Ascending aorta (tissue), 2 donors: ENCODE data around the gene IL4R. TPM values are rescaled to one million over a fixed set of nuclear protein-coding genes. Genes with fewer than 3 reads are reported as not detected.

Source experiments
- DNase-seq, 2 donors: peaks; one replicate each; pipeline ENCODE4 v3.0.0-alpha.2; 2019; ENCODE audit warnings: low spot score in 2 of 2
- H3K27ac ChIP-seq, 2 donors: fragments of 200-600 bp; sonication (generic); one replicate each; pipeline ENCODE4 v1.5.1; 2016 to 2017; ENCODE audit warnings: mild to moderate bottlenecking in 1 of 2
- H3K27me3 ChIP-seq: fragments of 200-600 bp; sonication (generic); one replicate; pipeline ENCODE4 v1.5.1; 2017
- H3K36me3 ChIP-seq, 2 donors: fragments of 200-600 bp; sonication (generic); one replicate each; pipeline ENCODE4 v1.5.1; 2016
- H3K4me1 ChIP-seq, 2 donors: fragments of 200-600 bp; sonication (generic); one replicate each; pipeline ENCODE4 v1.5.1; 2016 to 2017; ENCODE audit warnings: mild to moderate bottlenecking in 1 of 2
- H3K4me3 ChIP-seq, 2 donors: fragments of 200-600 bp; sonication (generic); one replicate each; pipeline ENCODE4 v1.5.1; 2016 to 2017; ENCODE audit warnings: mild to moderate bottlenecking in 1 of 2
- H3K9me3 ChIP-seq, 2 donors: fragments of 200-600 bp; sonication (generic); one replicate each; pipeline ENCODE4 v1.5.1; 2016
- CTCF ChIP-seq, 3 experiments: fragments of 200-600 bp in 2 of 3; fragments of 450-650 bp in 1 of 3; sonication (generic) in 2 of 3; IDR thresholded peaks; one replicate each; pipeline ENCODE4 v1.5.1; 2016 to 2019; ENCODE audit warnings: antibody characterized with exemption in 3 of 3, mild to moderate bottlenecking in 1 of 3, moderate library complexity in 1 of 3
- intact Hi-C: fragments of 100-400 bp; cut with DNase I; formaldehyde crosslinking; loops from one replicate; pipeline ENCODE4 v1.15.1; 2023
- total RNA-seq: library from RNA; depleted of rRNA; stranded (reverse); fragments of >200 nt; gene quantifications from one replicate; pipeline ENCODE4 v1.1.0, GENCODE V29; 2016

Gene IL4R
- total RNA-seq, 1 donor from 2014 or later = 88.7 TPM

GRCh38 chr16:27275394-27275793 is 38.4 kb upstream of the IL4R start:
- Histone ChIP-seq H3K27ac (no peak overlapping the region), H3K27me3 (no peaks in the 10 kb centered on the region), H3K4me1 (no peaks in the 10 kb centered on the region), H3K9me3 (no peaks in the 10 kb centered on the region), H3K4me3 (no peak overlapping the region), H3K36me3 (no peaks in the 10 kb centered on the region)
- intact Hi-C loops = no loop called here
- DNase-seq = no peak
- no peak for TF ChIP-seq CTCF (IDR thresholded peaks at IDR 0.05)

GRCh38 chr16:27281243-27281642 is 32.5 kb upstream of the IL4R start:
- no peak for TF ChIP-seq CTCF (IDR thresholded peaks at IDR 0.05)
- intact Hi-C loops = loop anchor here (5.0 kb wide), 1 partner anchor 39 kb away; no protein-coding TSS in a partner anchor
- H3K4me1 ChIP-seq = peaks cover 2% of the 10 kb centered on the region in 2 donors
- no peaks in the 10 kb centered on the region for H3K9me3 ChIP-seq
- H3K27me3 ChIP-seq = no peaks in the 10 kb centered on the region
- no peak overlapping the region for H3K4me3 ChIP-seq
- H3K36me3 ChIP-seq = no peaks in the 10 kb centered on the region
- no peak overlapping the region for H3K27ac ChIP-seq
- peak in 1 of 2 donors; percentile 2 for DNase-seq

- Histone ChIP-seq H3K27me3 (no peaks in the 10 kb centered on the region), H3K36me3 (no peaks in the 10 kb centered on the region), H3K9me3 (no peaks in the 10 kb centered on the region), H3K27ac (no peak overlapping the region), H3K4me1 (peaks cover 2 to 10% of the 10 kb centered on the region in 2 donors), H3K4me3 (no peak overlapping the region)
- TF ChIP-seq CTCF (IDR thresholded peaks at IDR 0.05) = no peak
- DNase-seq = no peak
- intact Hi-C loops = loop anchor here (5.0 kb wide), 1 partner anchor 43 kb away; no protein-coding TSS in a partner anchor
These were observed 28.7 kb upstream of the IL4R start for GRCh38 chr16:27284865-27285675.

- Histone ChIP-seq H3K4me1 (peaks cover 2 to 10% of the 10 kb centered on the region in 2 donors), H3K4me3 (no peak overlapping the region), H3K27me3 (no peaks in the 10 kb centered on the region), H3K9me3 (no peaks in the 10 kb centered on the region), H3K27ac (peak overlapping the region; percentile 69 to 75), H3K36me3 (no peaks in the 10 kb centered on the region)
- intact Hi-C loops = no loop called here
- peak; percentile 25 to 68 for DNase-seq
- no peak for TF ChIP-seq CTCF (IDR thresholded peaks at IDR 0.05)
These were observed 28.0 kb upstream of the IL4R start for GRCh38 chr16:27285676-27286196.

GRCh38 chr16:27286451-27286850 is 27.3 kb upstream of the IL4R start:
- Histone ChIP-seq H3K4me3 (no peak overlapping the region), H3K36me3 (no peaks in the 10 kb centered on the region), H3K27me3 (no peaks in the 10 kb centered on the region), H3K27ac (peak overlapping the region; percentile 69 to 75), H3K9me3 (no peaks in the 10 kb centered on the region), H3K4me1 (peaks cover 2 to 10% of the 10 kb centered on the region in 2 donors)
- DNase-seq = peak in 1 of 2 donors; percentile 83
- intact Hi-C loops = no loop called here
- TF ChIP-seq CTCF (IDR thresholded peaks at IDR 0.05) = no peak
